Adrenal gland (tissue), 12 donors: ENCODE data around the gene TP73. TPM values are rescaled to one million over a fixed set of nuclear protein-coding genes. Genes with fewer than 3 reads are reported as not detected.

Source experiments
- DNase-seq, 7 donors: peaks; one replicate each; pipeline ENCODE4 v3.0.0-alpha.2; 2019 to 2020
- H3K27ac ChIP-seq, 5 donors: fragments of 200-600 bp; sonication (generic) in 4 of 5; 1 replicate in 3 of 5; 2 replicates in 2 of 5; pipeline versions ENCODE4 v1.5.1 to v1.8.0; 2016 to 2020; ENCODE audit warnings: mild to moderate bottlenecking in 1 of 5
- H3K27me3 ChIP-seq: fragments of 200-600 bp; 2 replicates; pipeline ENCODE4 v1.8.0; 2021
- H3K36me3 ChIP-seq, 2 donors: fragments of 200-600 bp; replicated peaks in 1 of 2; 1 replicate in 1 of 2; 2 replicates in 1 of 2; pipeline versions ENCODE4 v1.5.1 to v1.8.0; 2018 to 2022
- H3K4me1 ChIP-seq, 2 donors: fragments of 200-600 bp; replicated peaks in 1 of 2; 1 replicate in 1 of 2; 2 replicates in 1 of 2; pipeline versions ENCODE4 v1.5.1 to v1.8.0; 2018 to 2021
- H3K4me3 ChIP-seq, 4 donors: fragments of 200-600 bp; sonication (generic) in 3 of 4; one replicate each; pipeline ENCODE4 v1.5.1; 2016 to 2018
- H3K9me3 ChIP-seq, 3 donors: fragments of 200-600 bp; sonication (generic) in 1 of 3; replicated peaks in 1 of 3; 1 replicate in 2 of 3; 2 replicates in 1 of 3; pipeline versions ENCODE4 v1.5.1 to v1.8.0; 2016 to 2021
- CTCF ChIP-seq, 6 experiments: fragments of 450-650 bp in 4 of 6; fragments of 200-600 bp in 2 of 6; sonication (generic) in 1 of 6; IDR thresholded peaks; 1 replicate in 5 of 6; 2 replicates in 1 of 6; pipeline versions ENCODE4 v1.5.1 to v1.8.0; 2016 to 2021; ENCODE audit warnings: antibody characterized with exemption in 6 of 6, mild to moderate bottlenecking in 2 of 6, moderate library complexity in 1 of 6
- POLR2A ChIP-seq, 2 donors: fragments of 450-650 bp; IDR thresholded peaks; one replicate each; pipeline ENCODE4 v1.6.1; 2017; ENCODE audit warnings: antibody characterized with exemption in 2 of 2, mild to moderate bottlenecking in 2 of 2, moderate library complexity in 1 of 2
- WGBS, 4 donors: extraction: QIAGEN DNeasy Blood & Tissue Kit in 2 of 4; methylation state at CpG; one replicate each; pipeline versions ENCODE4 v1.1.5 to v1.1.7; 2013 to 2017; 5-methylcytosine and 5-hydroxymethylcytosine counted together
- intact Hi-C, 2 donors: fragments of 100-400 bp; cut with DNase I; formaldehyde crosslinking; loops; one replicate each; pipeline versions ENCODE4 v1.14.1 to v1.15.0; 2022 to 2023
- polyA plus RNA-seq, 3 donors: library from polyadenylated mRNA; stranded (reverse); fragments of 200-250 nt in 2 of 3; fragments of 350-450 nt in 1 of 3; fragmentation: Illumina TruSeq in 1 of 3; extraction: RNeasy Lipid Tissue Mini Kit (QIAGEN cat#74804) in 1 of 3; gene quantifications; one replicate each; pipeline ENCODE4 v1.2.3, GENCODE V29; 2013 to 2014
- total RNA-seq, 9 donors: library from RNA; depleted of rRNA in 4 of 9; stranded (reverse); fragments of >200 nt in 4 of 9; fragments of 120-200 nt in 1 of 9; fragmentation: NEBNext Ultra II Directional in 1 of 9; extraction: Animal tissue kit (Norgen Biotek cat#: 25700) in 1 of 9; gene quantifications; one replicate each; pipeline versions ENCODE4 v1.1.0 to v1.2.4, GENCODE V29; 2013 to 2023
- donor health status: healthy with polysubstance abuse.
- donor health status: Bipolar disorder and iron deficiency.
- donor health status: DM: yes; HTN: yes; CAD: no.
- donor health status: DM: no; HTN: no; CAD: no.
- donor health status: DM: no; HTN: no; CAD: no.
- donor health status: DM: yes; HTN: yes; CAD: no.

TP73 gene
- total and polyA plus RNA-seq, 12 donors, result 0.03 to 0.22 (median 0.14) TPM; not detected in 6

GRCh38 chr1:3745590-3746381 is 93.5 kb downstream of the TP73 start:
- intact Hi-C loops, result loop anchor here in 1 of 2 donors (10.0 kb wide), 1 partner anchor 49 kb away; the partner anchor contains the start of gene LRRC47
- TF ChIP-seq POLR2A (IDR thresholded peaks at IDR 0.05) (no peak), CTCF (IDR thresholded peaks at IDR 0.05) (no peak)
- 84 to 89% (median 88%) methylated on average over 18 to 25 of the region's 25 CpGs for WGBS, 4 donors
- Histone ChIP-seq H3K9me3 (no peaks in the 10 kb centered on the region), H3K36me3 (peaks cover 0 to 12% of the 10 kb centered on the region in 2 donors), H3K4me1 (peaks cover 7 to 20% of the 10 kb centered on the region in 2 donors), H3K27me3 (no peaks in the 10 kb centered on the region), H3K4me3 (peak overlapping the region in 1 of 4 donors; percentile 89), H3K27ac (peak overlapping the region in 1 of 5 donors; percentile 68)
- no peak for DNase-seq

- Histone ChIP-seq H3K27ac (peak overlapping the region in 3 of 5 donors; percentile 28 to 68 (median 67)), H3K4me3 (peak overlapping the region in 2 of 4 donors; percentile 44 to 89), H3K9me3 (no peaks in the 10 kb centered on the region), H3K4me1 (peaks cover 7 to 20% of the 10 kb centered on the region in 2 donors), H3K27me3 (no peaks in the 10 kb centered on the region), H3K36me3 (peaks cover 0 to 12% of the 10 kb centered on the region in 2 donors)
- intact Hi-C loops, result loop anchor here in 1 of 2 donors (10.0 kb wide), 1 partner anchor 48 kb away; the partner anchor contains the start of gene LRRC47
- no peak for TF ChIP-seq POLR2A (IDR thresholded peaks at IDR 0.05)
- TF ChIP-seq CTCF (IDR thresholded peaks at IDR 0.05), result no peak
- 23 to 34% (median 26%) methylated on average over 15 to 35 of the region's 35 CpGs for WGBS, 4 donors
- peak in 2 of 7 donors; percentile 35 to 48 for DNase-seq
Measured at GRCh38 chr1:3746389-3746829, 94.1 kb downstream of the TP73 start.

DNA sequence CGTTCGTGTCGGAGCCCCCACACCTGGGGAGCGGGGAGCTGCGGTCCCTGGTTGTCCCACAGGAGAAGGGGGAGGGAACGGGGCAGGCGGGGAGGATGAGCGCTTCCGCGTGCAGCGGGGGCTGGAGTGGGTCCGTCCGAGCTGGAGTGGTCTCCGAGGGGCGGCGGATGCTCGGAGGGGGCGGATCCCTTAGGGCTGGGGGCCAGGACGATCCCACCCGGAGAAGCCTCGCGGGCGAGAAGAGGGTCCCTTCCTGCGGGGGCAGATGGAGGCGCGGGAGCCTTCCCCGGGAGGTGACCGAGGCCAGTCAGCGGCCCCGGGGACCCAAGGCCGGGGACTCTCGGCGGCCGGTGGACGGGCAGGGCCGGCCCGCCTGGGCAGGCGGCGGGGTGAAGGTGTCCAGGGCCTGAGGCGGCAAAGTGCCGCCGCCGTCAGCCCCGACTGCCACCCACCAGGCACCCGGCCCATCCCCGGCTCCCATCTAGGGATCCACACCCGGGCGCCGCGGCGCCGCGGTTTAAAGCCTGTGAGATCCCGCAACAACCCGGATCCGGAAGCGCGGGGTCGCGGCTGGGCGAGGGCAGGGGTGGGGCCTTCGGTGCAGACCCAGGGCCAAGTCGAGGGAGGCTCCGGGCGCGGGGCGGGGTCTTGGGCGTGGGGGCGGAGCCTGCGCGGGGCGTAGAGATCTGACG is 94.7 kb downstream of the TP73 start:
- H3K9me3 ChIP-seq, result no peaks in the 10 kb centered on the region
- peak; percentile 80 to 92 (median 87) for DNase-seq
- 0 to 3% (median 1%) methylated on average over 10 to 73 of the region's 73 CpGs for WGBS, 4 donors
- TF ChIP-seq POLR2A (IDR thresholded peaks at IDR 0.05) (peak in 1 of 2 donors; percentile 53), CTCF (IDR thresholded peaks at IDR 0.05) (no peak)
- H3K36me3 ChIP-seq, result peaks cover 0 to 9% of the 10 kb centered on the region in 2 donors
- H3K27me3 ChIP-seq, result no peaks in the 10 kb centered on the region
- H3K27ac ChIP-seq, result peak overlapping the region in 3 of 5 donors; percentile 28 to 68 (median 67)
- intact Hi-C loops, result loop anchor here in 1 of 2 donors (10.0 kb wide), 1 partner anchor 48 kb away; the partner anchor contains the start of gene LRRC47
- H3K4me1 ChIP-seq, result peaks cover 7 to 20% of the 10 kb centered on the region in 2 donors
- peak overlapping the region; percentile 44 to 89 (median 68) for H3K4me3 ChIP-seq

- intact Hi-C loops, result loop anchor here in 1 of 2 donors (10.0 kb wide), 1 partner anchor 47 kb away; the partner anchor contains the start of gene LRRC47
Measured at GRCh38 chr1:3747522-3747848, 95.2 kb downstream of the TP73 start.

More at GRCh38 chr1:3747522-3747848, 95.2 kb downstream of the TP73 start:
- DNase-seq, result no peak
- H3K27me3 ChIP-seq, result no peaks in the 10 kb centered on the region
- H3K36me3 ChIP-seq, result peaks cover 0 to 3% of the 10 kb centered on the region in 2 donors
- no peak for TF ChIP-seq POLR2A (IDR thresholded peaks at IDR 0.05)
- no peak for TF ChIP-seq CTCF (IDR thresholded peaks at IDR 0.05)
- 39 to 43% (median 42%) methylated on average over 6 of the region's 6 CpGs for WGBS, 4 donors
- no peaks in the 10 kb centered on the region for H3K9me3 ChIP-seq
- H3K4me3 ChIP-seq, result peak overlapping the region in 3 of 4 donors; percentile 44 to 89 (median 54)
- H3K4me1 ChIP-seq, result peaks cover 7 to 20% of the 10 kb centered on the region in 2 donors
- H3K27ac ChIP-seq, result peak overlapping the region in 2 of 5 donors; percentile 67 to 68
